ENCODE measurements around the gene TBC1D5. TPM values are rescaled to one million over a fixed set of nuclear protein-coding genes. Genes with fewer than 3 reads are reported as not detected.

TBC1D5 gene
- total and polyA plus RNA-seq, 2 of the 4 experiments (the other 2 are of a cell fraction) = 16.4 to 57.0 TPM

GRCh38 chr3:17120115-17120514 is 622.3 kb downstream of the TBC1D5 start:
- POLR2A ChIA-PET (ENCODE audit: unreplicated experiment) = no interaction called here

More at GRCh38 chr3:17120115-17120514, 622.3 kb downstream of the TBC1D5 start:
- H3K18ac ChIP-seq (ENCODE audit: low read depth, low read length) = no peak overlapping the region
- no peak for TF ChIP-seq RAD21 (IDR thresholded peaks at IDR 0.05; ENCODE audit: low read length)
- no peak for TF ChIP-seq NFE2L2 (IDR thresholded peaks at IDR 0.05; ENCODE audit: low read depth, low read length)
- TF ChIP-seq FOS (IDR thresholded peaks at IDR 0.05; ENCODE audit: low read depth, low read length) = no peak
- no peak for TF ChIP-seq RFX5 (IDR thresholded peaks at IDR 0.05; ENCODE audit: low read depth, low read length)
- no peak for TF ChIP-seq CEBPB (IDR thresholded peaks at IDR 0.05; ENCODE audit: low read depth, low read length)
- TF ChIP-seq BHLHE40 (IDR thresholded peaks at IDR 0.05; ENCODE audit: low read depth, low read length) = no peak
- no peak for TF ChIP-seq SMC3 (IDR thresholded peaks at IDR 0.05; ENCODE audit: low read depth, low read length)
- TF ChIP-seq, protein P1, sequence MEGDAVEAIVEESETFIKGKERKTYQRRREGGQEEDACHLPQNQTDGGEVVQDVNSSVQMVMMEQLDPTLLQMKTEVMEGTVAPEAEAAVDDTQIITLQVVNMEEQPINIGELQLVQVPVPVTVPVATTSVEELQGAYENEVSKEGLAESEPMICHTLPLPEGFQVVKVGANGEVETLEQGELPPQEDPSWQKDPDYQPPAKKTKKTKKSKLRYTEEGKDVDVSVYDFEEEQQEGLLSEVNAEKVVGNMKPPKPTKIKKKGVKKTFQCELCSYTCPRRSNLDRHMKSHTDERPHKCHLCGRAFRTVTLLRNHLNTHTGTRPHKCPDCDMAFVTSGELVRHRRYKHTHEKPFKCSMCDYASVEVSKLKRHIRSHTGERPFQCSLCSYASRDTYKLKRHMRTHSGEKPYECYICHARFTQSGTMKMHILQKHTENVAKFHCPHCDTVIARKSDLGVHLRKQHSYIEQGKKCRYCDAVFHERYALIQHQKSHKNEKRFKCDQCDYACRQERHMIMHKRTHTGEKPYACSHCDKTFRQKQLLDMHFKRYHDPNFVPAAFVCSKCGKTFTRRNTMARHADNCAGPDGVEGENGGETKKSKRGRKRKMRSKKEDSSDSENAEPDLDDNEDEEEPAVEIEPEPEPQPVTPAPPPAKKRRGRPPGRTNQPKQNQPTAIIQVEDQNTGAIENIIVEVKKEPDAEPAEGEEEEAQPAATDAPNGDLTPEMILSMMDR (conservative IDR thresholded peaks at IDR 0.05; ENCODE audit: low read depth, low read length) = no peak
- TF ChIP-seq MAZ (IDR thresholded peaks at IDR 0.05; ENCODE audit: borderline replicate concordance, low read depth, low read length) = no peak
- no peak for TF ChIP-seq RCOR1 (IDR thresholded peaks at IDR 0.05; ENCODE audit: insufficient replicate concordance, low read length)
- TF ChIP-seq, protein P2, sequence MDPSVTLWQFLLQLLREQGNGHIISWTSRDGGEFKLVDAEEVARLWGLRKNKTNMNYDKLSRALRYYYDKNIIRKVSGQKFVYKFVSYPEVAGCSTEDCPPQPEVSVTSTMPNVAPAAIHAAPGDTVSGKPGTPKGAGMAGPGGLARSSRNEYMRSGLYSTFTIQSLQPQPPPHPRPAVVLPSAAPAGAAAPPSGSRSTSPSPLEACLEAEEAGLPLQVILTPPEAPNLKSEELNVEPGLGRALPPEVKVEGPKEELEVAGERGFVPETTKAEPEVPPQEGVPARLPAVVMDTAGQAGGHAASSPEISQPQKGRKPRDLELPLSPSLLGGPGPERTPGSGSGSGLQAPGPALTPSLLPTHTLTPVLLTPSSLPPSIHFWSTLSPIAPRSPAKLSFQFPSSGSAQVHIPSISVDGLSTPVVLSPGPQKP (IDR thresholded peaks at IDR 0.05; ENCODE audit: borderline replicate concordance, low read depth, low read length) = no peak
- no peak for TF ChIP-seq MXI1 (IDR thresholded peaks at IDR 0.05; ENCODE audit: borderline replicate concordance, low read depth, low read length)
- no peak for ATAC-seq (ENCODE audit: low read depth)
- H3K79me1 ChIP-seq (ENCODE audit: low read depth in 1 of 2, low read length in 2 of 2) = no peaks in the 10 kb centered on the region
- H2BK120ac ChIP-seq (ENCODE audit: low read depth, low read length) = no peak overlapping the region
- in situ Hi-C loops (cut with MboI; ENCODE audit: low sequenced_read_pairs) (no loop called here), intact Hi-C loops (cut with micrococcal nuclease) (no loop called here), dilution Hi-C loops (cut with HindIII; ENCODE audit: low sequenced_read_pairs, unreplicated experiment) (no loop called here)
- H2AFZ ChIP-seq (replicated peaks; ENCODE audit: low read length, poor library complexity) = no peak overlapping the region
- H4K8ac ChIP-seq (ENCODE audit: low read depth in 2 of 2, low read length in 2 of 2) = no peak overlapping the region
- no peak overlapping the region for H3K23ac ChIP-seq (ENCODE audit: low read depth, low read length)
- WGBS, 2 experiments (ENCODE audit: extremely low coverage in 2 of 2, insufficient read length in 1 of 2) = 94% methylated on average over 3 of the region's 4 CpGs; no CpG with 5 or more reads in 1 of the 2 experiments
- H3K9ac ChIP-seq (ENCODE audit: low read depth, low read length) = no peak overlapping the region
- H3K4me2 ChIP-seq (ENCODE audit: low read depth, low read length) = no peak overlapping the region
- no peaks in the 10 kb centered on the region for H3K4me1 ChIP-seq (ENCODE audit: control insufficient read depth, insufficient read depth, low read length)
- no peak overlapping the region for H3K14ac ChIP-seq (replicated peaks; ENCODE audit: low read depth, low read length)
- no peaks in the 10 kb centered on the region; the same call in 1 of the 2 replicates for H3K27me3 ChIP-seq (ENCODE audit: control insufficient read depth, insufficient read depth, low read length)
- no peak overlapping the region for H2BK15ac ChIP-seq (ENCODE audit: low read depth, low read length)
- H4K20me1 ChIP-seq (ENCODE audit: insufficient read depth, low read length) = no peaks in the 10 kb centered on the region
- no peaks in the 10 kb centered on the region for H3K9me1 ChIP-seq (ENCODE audit: insufficient read depth, low read length)
- no peak overlapping the region for H2BK5ac ChIP-seq (ENCODE audit: low read depth, low read length, poor library complexity, severe bottlenecking)
- H2AK9ac ChIP-seq (replicated peaks; ENCODE audit: low read depth, low read length, poor library complexity) = no peak overlapping the region
- no peaks in the 10 kb centered on the region for H3K36me3 ChIP-seq (ENCODE audit: control insufficient read depth, insufficient read depth, low read length)
- DNase-seq = no peak
- CTCF ChIA-PET = no interaction called here
- H3K27ac ChIP-seq (ENCODE audit: insufficient read depth, low read length) = no peak overlapping the region
- H2AK5ac ChIP-seq (ENCODE audit: low read depth, low read length) = no peak overlapping the region
- no peak overlapping the region for H4K91ac ChIP-seq (ENCODE audit: insufficient read depth, low read depth, low read length)
- no peak overlapping the region for H3K56ac ChIP-seq (ENCODE audit: extremely low read depth, insufficient read depth, low read length)
- no TSS peak for BruUV-seq (replicated peaks)
- no peaks in the 10 kb centered on the region for H3K9me3 ChIP-seq (ENCODE audit: control insufficient read depth, insufficient read depth, low read length)
- no peak overlapping the region for H3K4me3 ChIP-seq (ENCODE audit: insufficient read depth, low read depth, low read length)
- H2BK20ac ChIP-seq (ENCODE audit: low read depth, low read length) = no peak overlapping the region
- no peak overlapping the region for H4K5ac ChIP-seq (ENCODE audit: low read depth, low read length)
- no peak overlapping the region for H3K4ac ChIP-seq (ENCODE audit: low read depth, low read length)

Measured in IMR-90 (cell line).